Testis (tissue), 3 donors: ENCODE data around the gene GRAMD1A. TPM values are rescaled to one million over a fixed set of nuclear protein-coding genes. Genes with fewer than 3 reads are reported as not detected.

ENCODE experiments used
- DNase-seq: peaks from one replicate; pipeline ENCODE4 v3.0.0-alpha.2; 2019
- H3K27ac ChIP-seq, 2 donors: fragments of 200-600 bp; sonication (generic); one replicate each; pipeline ENCODE4 v1.5.1; 2019
- H3K27me3 ChIP-seq: fragments of 200-600 bp; sonication (generic); one replicate; pipeline ENCODE4 v1.5.1; 2019
- H3K36me3 ChIP-seq: fragments of 200-600 bp; sonication (generic); one replicate; pipeline ENCODE4 v1.5.1; 2017; ENCODE audit warnings: low read depth; ENCODE audit errors: missing control alignments
- H3K4me1 ChIP-seq: fragments of 200-600 bp; sonication (generic); one replicate; pipeline ENCODE4 v1.5.1; 2019
- H3K4me3 ChIP-seq, 2 donors: fragments of 200-600 bp; sonication (generic); one replicate each; pipeline ENCODE4 v1.5.1; 2017 to 2019
- H3K9me3 ChIP-seq: fragments of 200-600 bp; sonication (generic); one replicate; pipeline ENCODE4 v1.5.1; 2017
- POLR2A ChIP-seq: fragments of 450-650 bp; IDR thresholded peaks from one replicate; pipeline ENCODE4 v1.6.1; 2017; ENCODE audit warnings: antibody characterized with exemption, mild to moderate bottlenecking, moderate library complexity
- WGBS, 2 donors: methylation state at CpG; one replicate each; pipeline ENCODE4 v1.1.5; 2018; 5-methylcytosine and 5-hydroxymethylcytosine counted together
- intact Hi-C: fragments of 100-400 bp; cut with DNase I; formaldehyde crosslinking; loops from one replicate; pipeline ENCODE4 v1.15.1; 2023; ENCODE audit warnings: low total_unique reads
- polyA plus RNA-seq: library from polyadenylated mRNA; stranded (reverse); fragments of 350-450 nt; fragmentation: Illumina TruSeq; extraction: RNeasy Lipid Tissue Mini Kit (QIAGEN cat#74804); gene quantifications from one replicate; pipeline ENCODE4 v1.2.3, GENCODE V29; 2014; ENCODE audit warnings: low read depth, low replicate concordance; ENCODE audit not compliant: insufficient read depth
- total RNA-seq, 2 donors: library from RNA; depleted of rRNA; stranded (reverse); fragments of >200 nt; gene quantifications; one replicate each; pipeline ENCODE4 v1.2.3, GENCODE V29; 2016
- TF ChIP-seq, protein P1 (sequence below), 3 experiments: fragments of 450-650 bp in 2 of 3; fragments of 200-600 bp in 1 of 3; sonication (generic) in 1 of 3; IDR thresholded peaks; one replicate each; pipeline ENCODE4 v1.5.1; 2016 to 2019; ENCODE audit warnings: antibody characterized with exemption in 3 of 3, mild to moderate bottlenecking in 2 of 3, moderate library complexity in 1 of 3

GRAMD1A gene
- total and polyA plus RNA-seq, 3 donors from 2014 or later, result 62.8 to 99.3 (median 92.4) TPM

- 51 to 54% methylated on average over 1 of the region's 1 CpG for WGBS, 2 donors
Measured at GRCh38 chr19:35069696-35070095, 69.6 kb downstream of the GRAMD1A start.

GRCh38 chr19:35070471-35070870 is 70.3 kb downstream of the GRAMD1A start:
- Histone ChIP-seq H3K27me3 (no peaks in the 10 kb centered on the region), H3K36me3 (no peaks in the 10 kb centered on the region), H3K9me3 (no peaks in the 10 kb centered on the region), H3K27ac (no peak overlapping the region), H3K4me1 (peaks cover 4% of the 10 kb centered on the region), H3K4me3 (no peak overlapping the region)
- TF ChIP-seq POLR2A, result no peak
- TF ChIP-seq, protein P1, sequence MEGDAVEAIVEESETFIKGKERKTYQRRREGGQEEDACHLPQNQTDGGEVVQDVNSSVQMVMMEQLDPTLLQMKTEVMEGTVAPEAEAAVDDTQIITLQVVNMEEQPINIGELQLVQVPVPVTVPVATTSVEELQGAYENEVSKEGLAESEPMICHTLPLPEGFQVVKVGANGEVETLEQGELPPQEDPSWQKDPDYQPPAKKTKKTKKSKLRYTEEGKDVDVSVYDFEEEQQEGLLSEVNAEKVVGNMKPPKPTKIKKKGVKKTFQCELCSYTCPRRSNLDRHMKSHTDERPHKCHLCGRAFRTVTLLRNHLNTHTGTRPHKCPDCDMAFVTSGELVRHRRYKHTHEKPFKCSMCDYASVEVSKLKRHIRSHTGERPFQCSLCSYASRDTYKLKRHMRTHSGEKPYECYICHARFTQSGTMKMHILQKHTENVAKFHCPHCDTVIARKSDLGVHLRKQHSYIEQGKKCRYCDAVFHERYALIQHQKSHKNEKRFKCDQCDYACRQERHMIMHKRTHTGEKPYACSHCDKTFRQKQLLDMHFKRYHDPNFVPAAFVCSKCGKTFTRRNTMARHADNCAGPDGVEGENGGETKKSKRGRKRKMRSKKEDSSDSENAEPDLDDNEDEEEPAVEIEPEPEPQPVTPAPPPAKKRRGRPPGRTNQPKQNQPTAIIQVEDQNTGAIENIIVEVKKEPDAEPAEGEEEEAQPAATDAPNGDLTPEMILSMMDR (IDR thresholded peaks at IDR 0.05), result no peak
- intact Hi-C loops, result no loop called here
- WGBS, 2 donors, result 69 to 84% methylated on average over 2 to 3 of the region's 3 CpGs
- no peak for DNase-seq

More at GRCh38 chr19:35069696-35070095, 69.6 kb downstream of the GRAMD1A start:
- Histone ChIP-seq H3K4me3 (no peak overlapping the region), H3K27me3 (no peaks in the 10 kb centered on the region), H3K9me3 (no peaks in the 10 kb centered on the region), H3K4me1 (peaks cover 4% of the 10 kb centered on the region), H3K36me3 (no peaks in the 10 kb centered on the region), H3K27ac (no peak overlapping the region)
- TF ChIP-seq POLR2A, result no peak
- TF ChIP-seq, protein P1 (IDR thresholded peaks at IDR 0.05), result no peak
- intact Hi-C loops, result no loop called here
- no peak for DNase-seq

GRCh38 chr19:35073516-35073915 is 73.4 kb downstream of the GRAMD1A start:
- Histone ChIP-seq H3K4me3 (no peak overlapping the region), H3K36me3 (no peaks in the 10 kb centered on the region), H3K9me3 (no peaks in the 10 kb centered on the region), H3K27ac (no peak overlapping the region), H3K27me3 (no peaks in the 10 kb centered on the region), H3K4me1 (no peaks in the 10 kb centered on the region)
- 77 to 82% methylated on average over 10 of the region's 10 CpGs for WGBS, 2 donors
- DNase-seq, result no peak
- intact Hi-C loops, result no loop called here
- TF ChIP-seq, protein P1 (IDR thresholded peaks at IDR 0.05), result no peak
- no peak for TF ChIP-seq POLR2A

DNA sequence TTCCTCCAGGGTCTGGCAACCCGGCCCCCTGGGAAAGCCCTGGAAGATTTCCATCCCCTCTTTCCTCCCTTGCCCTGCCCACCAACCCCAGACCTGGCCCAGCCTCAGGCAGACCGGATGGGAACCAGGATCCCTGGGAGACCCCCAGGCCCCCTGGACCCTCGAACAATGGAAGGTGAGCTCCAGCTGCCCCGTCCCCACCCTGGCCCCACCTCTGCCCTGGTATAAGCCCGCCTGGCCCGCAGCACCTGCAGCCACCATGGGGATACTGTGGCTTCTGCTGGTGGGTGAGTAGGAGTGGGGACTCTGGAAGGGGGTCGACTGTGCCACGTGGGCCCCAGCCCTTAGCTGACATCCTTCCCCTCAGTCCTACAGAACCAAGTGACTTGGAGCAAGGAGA is 73.8 kb downstream of the GRAMD1A start:
- H3K4me1 ChIP-seq, result no peaks in the 10 kb centered on the region
- no peak overlapping the region for H3K27ac ChIP-seq
- WGBS, 2 donors, result 81% methylated on average over 8 of the region's 8 CpGs; no CpG with 5 or more reads in 1 of the 2 donors
- no peaks in the 10 kb centered on the region for H3K27me3 ChIP-seq
- TF ChIP-seq, protein P1 (IDR thresholded peaks at IDR 0.05), result no peak
- no peak for TF ChIP-seq POLR2A
- no peak overlapping the region for H3K4me3 ChIP-seq
- intact Hi-C loops, result no loop called here
- no peaks in the 10 kb centered on the region for H3K9me3 ChIP-seq
- no peaks in the 10 kb centered on the region for H3K36me3 ChIP-seq
- no peak for DNase-seq

GRCh38 chr19:35074426-35075201 is 74.5 kb downstream of the GRAMD1A start:
- Histone ChIP-seq H3K27ac (no peak overlapping the region), H3K4me3 (no peak overlapping the region), H3K9me3 (no peaks in the 10 kb centered on the region), H3K27me3 (no peaks in the 10 kb centered on the region), H3K36me3 (no peaks in the 10 kb centered on the region), H3K4me1 (no peaks in the 10 kb centered on the region)
- intact Hi-C loops, result no loop called here
- 91 to 92% methylated on average over 13 to 21 of the region's 21 CpGs for WGBS, 2 donors
- TF ChIP-seq POLR2A, result no peak
- TF ChIP-seq, protein P1 (IDR thresholded peaks at IDR 0.05), result no peak
- no peak for DNase-seq
